Stimulated activated CD4-positive, alpha-beta T cell treated with anti-CD3 and anti-CD28 coated beads, TNF-alpha, amount 100 ng/mL, for 48 hours (primary cell): ENCODE results near the gene SPECC1.
"Not testable (repeated sequence)": the region's sequence is repeated elsewhere in the genome, so short reads cannot be mapped to it uniquely, and the experiment has no call there.

Experiments used
- DNase-seq, 3 donors: peaks; one replicate each; pipeline ENCODE4 v3.0.0-alpha.2; 2020; ENCODE audit warnings: low read depth in 3 of 3

Gene SPECC1

DNA sequence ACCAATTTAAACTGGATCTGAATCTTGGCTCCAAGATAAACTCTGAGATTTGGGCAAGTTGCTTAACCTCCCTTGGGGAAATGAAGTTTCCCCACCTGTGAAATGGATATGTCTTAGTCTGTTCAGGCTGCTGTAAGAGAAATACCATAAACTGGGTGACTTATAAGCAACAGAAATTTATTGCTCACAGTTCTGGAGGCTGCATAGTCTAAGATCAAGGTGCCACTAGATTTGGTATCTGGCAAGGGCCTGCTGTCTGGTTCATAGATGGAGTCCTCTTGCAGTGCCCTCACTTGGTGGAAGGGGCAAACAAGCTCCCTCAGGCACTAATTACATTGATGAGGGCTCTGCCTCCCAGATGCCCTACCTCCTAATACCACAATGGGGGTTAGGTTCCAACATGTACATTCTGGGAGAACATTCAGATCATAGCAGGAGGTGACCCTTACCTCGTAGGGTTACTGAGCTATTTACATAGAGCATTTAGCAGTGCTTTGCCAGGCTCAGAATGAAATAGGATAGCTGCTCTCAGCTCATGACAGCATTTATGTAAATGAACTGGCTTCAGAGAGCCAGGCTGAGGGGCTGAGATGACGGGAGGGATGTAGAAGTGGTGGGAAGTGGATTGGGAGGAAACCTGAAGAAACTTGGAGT lies 83.9 kb downstream of the SPECC1 start:
- DNase-seq = no peak

DNA sequence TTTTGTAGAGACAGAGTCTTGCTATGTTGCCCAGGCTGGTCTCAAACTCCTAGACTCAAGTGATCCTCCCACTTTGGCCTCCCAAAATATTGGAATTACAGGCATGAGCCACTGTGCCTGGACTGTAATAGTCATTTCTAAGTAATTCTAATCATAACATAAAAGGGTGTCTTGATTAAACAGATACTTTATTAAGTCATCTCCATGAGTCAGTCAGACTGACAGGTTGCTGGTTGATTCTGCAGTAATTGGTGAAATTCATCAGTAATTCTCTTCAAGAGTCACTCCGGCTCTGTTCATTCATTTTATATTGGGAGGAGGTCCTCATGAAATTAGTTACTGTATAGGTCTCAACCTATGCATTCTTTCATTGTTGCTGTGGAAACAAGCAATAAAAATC lies 85.6 kb downstream of the SPECC1 start:
- DNase-seq = no peak

DNA sequence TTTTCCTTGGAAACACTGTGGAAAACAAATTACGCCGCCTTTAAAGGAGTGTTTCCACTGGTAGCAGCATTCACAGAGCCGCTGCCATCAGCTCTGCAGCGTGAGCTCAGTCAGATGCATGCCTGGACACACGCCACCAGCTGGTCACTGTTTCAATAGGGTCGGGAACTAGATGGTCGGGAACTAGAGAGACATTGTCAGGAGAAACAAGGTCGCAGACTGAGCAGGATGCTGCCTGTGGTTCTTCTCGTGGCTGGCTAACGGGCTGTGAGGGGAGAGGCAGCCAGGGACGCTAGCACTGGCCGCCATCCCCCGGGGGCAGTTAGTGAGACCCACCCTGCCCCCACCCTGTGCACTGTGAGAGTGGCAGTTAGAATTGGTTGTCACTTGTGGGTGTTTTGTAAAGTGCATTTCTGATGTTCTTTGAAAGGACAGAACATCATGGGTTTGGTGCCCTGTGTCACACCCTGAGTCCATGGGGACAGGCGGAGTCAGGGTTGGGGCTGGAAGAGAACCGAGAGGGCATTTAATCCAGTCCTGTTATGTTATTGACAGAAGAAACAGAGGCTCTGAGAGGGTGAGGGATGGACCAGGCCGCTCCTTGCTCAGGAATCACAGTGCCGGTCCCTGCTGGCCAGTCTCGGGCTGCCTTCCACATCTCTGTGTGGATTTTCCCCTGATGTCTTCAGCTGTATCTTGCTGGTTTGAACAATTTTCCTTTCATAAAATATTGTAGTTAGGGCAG lies 86.3 kb downstream of the SPECC1 start:
- DNase-seq = no peak

DNA sequence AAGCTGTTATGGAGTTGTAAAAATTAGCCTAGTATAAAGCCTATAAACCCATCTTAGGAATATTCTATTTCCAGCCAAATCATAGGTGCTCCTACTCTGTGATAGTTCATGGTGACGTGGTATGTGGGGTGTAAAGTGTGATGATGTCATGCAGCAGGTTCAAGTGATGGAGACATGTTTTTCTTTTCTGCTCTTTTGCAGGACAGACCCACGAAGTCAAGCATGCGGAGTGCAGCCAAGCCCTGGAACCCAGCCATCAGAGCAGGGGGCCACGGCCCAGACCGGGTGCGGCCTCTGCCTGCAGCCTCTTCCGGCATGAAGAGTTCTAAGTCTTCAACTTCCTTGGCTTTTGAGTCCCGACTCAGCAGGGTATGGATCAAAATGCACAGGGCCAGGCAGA lies 87.3 kb downstream of the SPECC1 start:
- DNase-seq = no peak

DNA sequence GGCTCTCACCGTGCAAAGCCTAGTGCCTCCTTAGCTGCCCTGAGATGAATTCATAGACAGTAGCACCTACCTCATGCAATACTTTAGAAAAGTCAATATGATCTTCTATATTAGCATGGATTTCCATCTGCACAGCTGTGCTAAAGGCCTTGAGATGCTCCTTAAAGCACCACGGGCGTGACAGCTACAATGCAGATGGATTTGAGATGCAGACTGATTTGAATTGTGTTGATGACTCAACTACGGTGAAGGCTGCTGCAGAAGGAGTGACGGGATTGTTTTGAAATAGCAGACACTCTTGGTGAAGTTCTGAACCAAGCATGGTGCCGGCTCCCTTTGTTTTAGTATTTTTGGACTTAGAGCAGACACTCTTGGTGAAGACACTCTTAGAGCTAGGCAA lies 88.2 kb downstream of the SPECC1 start:
- DNase-seq = no peak

DNA sequence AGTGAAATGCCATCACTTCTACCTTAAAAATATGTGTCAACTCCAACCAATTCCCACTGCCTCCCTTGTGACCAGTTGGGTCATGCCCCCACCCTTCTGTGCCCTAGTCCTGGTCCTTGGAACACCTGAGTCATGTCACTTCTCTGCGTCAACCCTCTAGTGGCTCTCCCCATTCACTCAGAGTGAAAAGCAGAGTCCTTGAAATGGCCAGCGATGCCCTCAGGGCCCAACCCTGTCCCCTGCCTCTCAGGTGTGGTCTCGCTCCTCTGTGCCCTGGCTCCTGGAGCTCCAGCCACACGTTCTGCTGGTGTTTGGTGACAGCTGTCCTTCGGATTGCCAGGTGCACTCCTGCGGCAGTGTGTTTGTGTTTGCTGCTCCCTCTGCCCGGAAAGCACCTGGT lies 89.2 kb downstream of the SPECC1 start:
- no peak for DNase-seq

DNA sequence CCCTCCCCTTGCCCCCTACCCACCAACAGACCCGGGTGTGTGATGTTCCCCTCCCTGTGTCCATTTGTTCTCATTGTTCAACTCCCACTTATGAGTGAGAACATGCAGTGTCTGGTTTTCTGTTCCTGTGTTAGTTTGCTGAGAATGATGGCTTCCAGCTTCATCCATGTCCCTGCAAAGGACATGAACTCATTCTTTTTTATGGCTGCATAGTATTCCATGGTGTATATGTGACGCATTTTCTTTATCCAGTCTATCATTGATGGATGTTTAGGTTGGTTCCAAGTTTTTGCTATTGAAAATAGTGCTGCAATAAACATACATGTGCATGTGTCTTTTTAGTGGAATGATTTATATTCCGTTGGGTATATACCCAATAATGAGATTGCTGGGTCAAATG lies 91.6 kb downstream of the SPECC1 start:
- not testable (repeated sequence) for DNase-seq

DNA sequence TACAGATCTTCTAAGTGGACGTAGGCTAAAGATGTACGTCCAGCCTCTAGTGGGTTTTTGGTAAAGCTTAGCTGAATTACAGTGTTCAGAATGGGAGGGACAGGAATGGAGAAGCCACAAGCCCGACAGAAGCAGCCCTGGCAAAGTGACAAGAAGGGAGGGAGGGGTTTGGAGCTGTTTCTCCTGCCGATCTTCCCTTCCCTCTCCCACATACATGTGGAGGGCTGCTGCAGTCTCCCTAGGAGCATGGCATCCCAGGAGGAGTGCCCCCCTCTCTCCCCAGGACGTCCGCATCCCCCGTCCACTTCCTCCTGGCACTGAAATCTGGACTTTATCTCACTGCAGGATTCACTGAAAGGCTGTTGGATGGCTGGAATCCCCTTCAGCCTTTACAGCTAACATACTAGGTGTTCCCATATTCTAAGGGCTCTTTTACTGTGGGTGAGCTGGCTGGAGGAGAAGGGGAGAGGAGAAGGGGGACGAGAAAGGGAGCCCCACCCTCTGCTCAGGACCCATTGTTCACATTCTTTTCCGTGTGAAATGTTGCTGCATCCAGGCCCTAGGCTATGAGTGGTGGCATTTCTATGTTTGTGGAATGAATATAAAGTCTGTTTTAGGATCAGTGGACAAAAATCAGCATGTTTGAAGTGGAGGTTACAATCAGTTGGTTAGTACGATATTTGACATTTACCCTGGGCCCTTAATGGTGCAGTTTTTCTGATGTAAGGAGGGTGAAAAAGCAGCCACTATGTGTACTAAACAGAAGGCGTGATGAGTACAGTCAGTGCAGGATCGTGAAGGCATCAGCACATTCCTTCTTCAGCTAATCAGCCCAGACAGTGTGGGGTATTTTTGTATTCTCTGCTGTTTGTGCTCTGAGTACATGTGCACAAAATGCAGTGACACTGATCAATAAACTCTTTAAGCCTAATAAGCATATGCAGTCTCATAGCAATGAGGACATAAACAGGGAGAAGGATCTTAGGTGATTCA lies 94.6 kb downstream of the SPECC1 start:
- DNase-seq = no peak

DNA sequence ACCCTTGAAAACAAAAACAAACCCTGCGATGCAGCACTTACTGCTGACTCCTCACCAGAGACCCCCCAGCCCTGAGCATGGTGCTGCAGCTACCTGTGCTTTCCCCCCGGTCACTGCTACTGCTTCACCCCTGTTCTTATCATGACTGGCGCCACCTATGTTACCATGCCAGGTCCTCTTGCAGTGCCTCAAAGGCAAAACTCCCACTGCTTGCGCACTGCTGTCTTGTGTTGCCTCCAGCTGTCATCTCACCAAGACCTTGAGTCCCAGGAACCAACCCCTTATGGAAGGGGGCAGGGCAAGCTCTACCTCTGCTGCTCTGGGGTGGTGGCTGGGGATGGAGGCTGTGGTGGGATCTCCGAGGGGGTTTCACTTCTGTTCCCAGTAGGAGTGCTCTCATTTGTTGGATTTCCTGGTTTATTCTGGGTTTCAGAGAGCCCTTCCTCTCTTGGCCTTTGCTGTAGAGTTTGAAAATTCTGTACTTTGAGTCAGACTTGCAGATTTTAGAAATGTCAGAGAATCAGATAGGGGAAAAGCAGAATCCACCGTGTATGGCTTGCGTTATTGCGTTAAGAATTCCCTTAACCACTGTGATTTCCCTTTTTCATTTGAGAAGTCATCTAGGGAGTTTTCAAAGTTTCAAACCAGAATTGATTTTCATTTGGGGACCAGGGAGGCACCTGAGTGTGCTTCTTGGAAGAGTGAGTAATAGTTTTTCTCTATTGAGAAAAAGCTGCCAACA lies 96.6 kb downstream of the SPECC1 start:
- DNase-seq = no peak

DNA sequence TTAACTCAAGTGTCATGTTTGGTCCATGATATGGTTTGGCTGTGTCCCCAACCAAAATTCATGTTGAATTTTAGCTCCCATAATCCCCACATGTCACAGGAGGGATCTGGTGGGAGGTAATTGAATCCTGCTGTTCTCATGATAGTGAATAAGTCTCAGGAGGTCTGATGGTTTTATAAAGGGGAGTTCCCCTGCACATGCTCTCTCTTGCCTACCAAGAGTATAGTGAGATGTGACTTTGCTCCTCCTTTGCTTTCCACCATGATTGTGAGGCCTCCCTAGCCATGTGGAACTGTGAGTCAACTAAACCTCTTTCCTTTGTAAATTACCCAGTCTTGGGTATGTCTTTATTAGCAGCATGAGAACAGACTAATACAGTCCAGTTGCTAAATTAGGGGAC lies 97.3 kb downstream of the SPECC1 start:
- DNase-seq = not testable (repeated sequence)

DNA sequence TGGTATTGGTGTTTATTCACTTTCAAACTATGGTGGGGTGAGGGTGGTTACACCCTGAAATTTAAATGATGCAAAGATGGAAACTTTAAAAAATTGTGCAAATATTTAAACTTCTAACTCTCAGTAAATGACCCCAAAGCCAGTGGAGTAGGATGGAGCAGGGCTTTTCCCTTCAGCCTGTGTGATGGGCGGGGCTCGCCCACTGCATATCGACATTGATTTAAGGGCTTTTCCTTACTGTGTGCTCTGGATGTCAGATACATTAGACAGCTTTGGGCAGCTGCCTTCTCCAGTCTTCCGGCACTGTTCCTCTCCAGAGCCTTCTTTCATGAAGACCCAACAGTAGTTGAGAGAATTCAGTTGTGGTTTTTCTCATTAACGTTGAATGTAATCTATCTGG lies 99.9 kb downstream of the SPECC1 start:
- DNase-seq = no peak

DNA sequence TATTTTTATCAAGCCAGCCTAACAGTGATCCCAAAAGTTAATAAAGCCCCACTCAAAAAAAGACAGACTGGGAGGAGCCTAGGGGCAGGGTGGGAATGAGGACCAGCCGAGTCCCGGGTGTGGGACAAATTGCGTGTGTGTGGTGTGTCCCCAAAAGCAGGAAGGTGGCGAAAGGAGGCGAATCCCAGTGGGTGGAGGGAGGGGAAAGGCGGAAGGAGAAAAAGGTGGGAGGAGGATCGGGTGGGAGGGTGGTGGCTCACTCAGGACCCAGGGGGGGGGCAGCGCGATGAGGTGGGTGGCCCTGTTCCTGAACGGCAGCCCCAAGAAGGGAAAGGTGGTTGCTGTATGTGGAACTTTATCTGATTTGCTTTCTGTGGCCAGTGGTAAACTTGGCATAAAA lies 102.4 kb downstream of the SPECC1 start:
- no peak for DNase-seq

DNA sequence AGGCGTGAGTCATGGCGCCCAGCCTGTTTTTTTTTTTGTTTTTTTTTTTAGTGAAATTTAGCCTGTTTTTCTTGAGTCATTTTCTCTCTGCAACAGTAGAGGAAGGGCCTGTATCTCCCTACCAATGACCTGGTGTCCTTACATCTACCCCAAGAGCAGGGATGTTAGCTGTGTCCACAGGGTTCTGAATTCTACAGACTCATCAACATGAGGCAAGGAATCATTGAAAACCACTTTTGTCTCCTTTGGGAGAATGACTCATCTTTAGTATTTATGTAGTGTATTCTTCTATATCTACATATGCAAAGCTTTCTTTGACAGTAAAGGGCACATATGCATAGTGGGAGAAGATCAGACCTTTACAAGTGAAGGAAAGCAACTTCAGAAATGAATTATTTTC lies 105.3 kb downstream of the SPECC1 start:
- DNase-seq = no peak

DNA sequence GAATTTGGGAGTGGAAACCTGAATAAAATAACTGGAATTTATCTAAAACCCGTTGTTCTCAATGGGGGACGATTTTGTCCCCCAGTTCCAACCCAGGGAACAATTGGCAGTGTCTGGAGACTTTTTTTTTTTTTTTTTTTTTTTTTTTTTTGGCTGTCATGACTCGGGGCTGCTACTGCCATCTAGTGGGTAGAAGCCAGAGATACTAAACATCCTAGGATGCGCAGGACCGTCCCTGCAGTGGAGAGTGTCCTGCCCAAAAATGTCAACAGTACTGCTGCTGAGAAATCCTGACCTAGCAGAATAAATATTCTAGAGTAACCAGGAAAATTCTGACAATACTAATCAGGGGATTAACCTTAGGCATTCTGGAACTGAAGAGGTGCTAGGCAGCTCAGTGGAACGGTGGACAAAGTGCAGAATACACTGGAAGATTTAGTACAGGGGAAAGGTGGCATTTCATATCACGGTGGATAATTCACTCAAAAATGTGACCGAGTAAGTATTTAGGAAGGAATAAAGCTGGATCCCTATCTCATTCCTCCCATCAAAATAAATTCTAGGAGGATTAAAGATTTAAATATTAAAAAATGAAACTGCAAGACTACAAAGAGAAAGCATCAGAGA lies 107.6 kb downstream of the SPECC1 start:
- peak in 2 of 3 donors; percentile 43 to 54 for DNase-seq

DNA sequence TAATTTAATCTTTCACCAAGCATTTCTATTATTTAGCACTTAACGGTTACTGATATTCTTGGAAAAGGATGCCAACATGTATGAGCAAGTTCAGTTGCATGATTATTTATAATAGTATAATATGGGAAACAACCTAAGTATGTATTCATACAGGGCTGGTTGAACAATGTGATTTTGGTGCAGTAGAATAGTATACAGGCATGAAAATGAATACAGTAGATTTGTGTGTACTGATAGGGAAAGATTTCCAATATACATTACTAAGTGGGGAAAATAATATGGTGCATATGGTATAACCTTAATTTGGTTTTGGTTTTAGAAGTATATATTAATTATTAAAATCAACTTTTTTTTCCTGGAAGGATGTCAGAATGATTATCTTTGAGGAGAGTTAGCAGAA lies 109.1 kb downstream of the SPECC1 start:
- DNase-seq = no peak

DNA sequence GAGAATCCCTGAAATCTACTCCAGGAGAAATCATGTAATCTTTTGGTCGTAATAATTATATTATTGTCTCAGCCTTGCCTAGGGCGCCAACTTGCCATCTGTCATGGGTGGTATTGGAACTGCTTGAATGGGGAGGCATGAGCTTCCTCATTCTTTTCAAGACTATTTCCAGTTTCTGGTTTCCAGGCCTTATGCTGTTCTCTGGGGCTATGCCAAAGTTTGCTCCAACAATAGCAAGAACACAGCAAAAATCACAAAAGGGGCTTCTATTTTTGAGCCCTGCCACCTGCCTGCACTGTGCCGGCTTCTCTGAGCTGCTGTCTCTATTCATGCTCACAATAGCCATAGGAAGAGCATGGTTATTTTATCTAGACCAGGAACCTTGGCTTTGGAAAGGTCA lies 111.7 kb downstream of the SPECC1 start:
- no peak for DNase-seq

DNA sequence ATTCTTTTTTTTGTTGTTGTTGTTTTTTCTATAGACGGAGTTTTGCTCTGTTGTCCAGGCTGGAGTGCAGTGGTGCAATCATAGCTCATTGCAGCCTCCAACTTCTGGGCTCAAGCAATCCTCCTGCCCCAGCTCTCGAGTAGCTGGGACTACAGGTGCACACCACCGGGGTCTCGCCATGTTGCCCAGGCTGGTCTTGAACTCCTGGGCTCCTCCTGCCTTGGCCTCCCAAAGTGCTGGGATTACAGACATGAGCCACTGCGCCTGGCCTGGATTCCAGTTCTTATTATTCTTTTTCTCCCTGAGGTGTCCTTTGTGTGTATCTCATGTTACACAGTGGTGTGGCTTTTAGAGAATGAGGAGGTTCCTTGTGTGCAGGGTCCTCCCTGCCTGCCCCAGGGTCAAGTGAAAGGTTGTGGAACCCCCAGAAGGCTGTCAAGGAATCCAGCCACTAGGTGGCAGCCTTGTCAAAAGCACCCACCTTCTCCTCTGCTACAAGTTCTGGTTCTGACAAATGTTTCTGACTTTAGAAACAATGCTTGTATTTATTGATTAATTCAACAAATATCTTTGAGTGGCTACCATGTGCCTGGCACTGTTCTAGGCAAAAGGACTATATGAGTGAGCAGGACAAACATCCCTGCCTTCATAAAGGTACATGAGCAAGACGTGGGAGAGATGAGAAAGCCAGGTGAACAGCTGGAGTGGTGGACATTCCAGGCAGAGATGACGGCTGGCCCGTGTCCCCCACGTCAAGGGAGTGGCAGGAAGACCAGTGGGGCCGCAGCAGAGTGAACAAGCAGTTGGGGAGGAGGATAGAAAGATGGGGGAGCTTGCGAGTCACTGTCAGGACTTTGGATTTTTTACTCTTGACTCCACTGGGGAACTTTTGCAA lies 112.4 kb downstream of the SPECC1 start:
- peak; percentile 31 to 43 (median 36) for DNase-seq

DNA sequence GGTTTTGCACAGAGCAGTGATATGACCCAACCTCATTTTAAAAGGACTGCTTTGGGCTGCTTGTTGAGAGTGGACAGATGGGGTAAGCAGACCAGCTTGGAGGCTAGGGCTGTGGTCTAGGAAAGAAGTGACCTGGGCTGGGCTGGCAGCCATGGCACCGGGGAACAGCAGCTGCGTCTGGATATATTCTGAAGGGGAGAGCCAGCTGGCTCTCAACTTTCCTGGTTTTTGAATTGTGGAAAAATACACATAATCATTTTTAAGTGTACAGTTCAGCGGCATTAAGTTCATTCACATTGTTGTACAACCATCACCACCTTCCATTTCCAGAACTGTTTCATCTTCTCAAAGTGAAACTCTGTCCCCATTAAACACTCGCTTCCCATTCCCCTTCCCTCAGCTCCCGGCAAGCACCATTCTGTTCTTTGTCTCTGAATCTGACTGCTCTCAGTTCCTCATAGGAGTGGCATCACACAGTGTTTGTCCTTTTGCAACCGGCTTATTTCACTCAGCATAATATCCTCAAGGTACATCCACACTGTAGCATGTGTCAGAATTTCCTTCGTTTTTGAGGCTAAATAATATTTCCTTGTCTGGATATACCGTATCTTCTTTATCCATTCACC lies 113.2 kb downstream of the SPECC1 start:
- DNase-seq = no peak

DNA sequence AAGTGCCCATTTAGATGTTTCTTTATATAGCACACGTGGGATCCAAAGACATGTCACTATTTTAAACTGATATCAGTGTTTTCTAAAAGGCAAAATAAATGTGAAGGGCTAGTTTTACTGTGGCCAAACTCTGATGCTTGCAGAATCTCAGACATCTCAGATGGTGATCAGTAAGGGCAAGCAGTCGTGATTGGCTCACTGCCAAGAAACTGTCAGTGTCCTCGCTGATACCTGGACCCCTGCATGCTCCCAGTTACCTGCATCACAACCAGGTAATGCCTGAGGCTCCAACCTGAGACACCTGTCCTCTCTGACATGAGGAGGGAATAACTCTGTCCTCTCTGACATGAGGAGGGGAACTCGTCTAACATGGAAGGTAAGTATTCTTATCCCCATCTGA lies 114.0 kb downstream of the SPECC1 start:
- no peak for DNase-seq

DNA sequence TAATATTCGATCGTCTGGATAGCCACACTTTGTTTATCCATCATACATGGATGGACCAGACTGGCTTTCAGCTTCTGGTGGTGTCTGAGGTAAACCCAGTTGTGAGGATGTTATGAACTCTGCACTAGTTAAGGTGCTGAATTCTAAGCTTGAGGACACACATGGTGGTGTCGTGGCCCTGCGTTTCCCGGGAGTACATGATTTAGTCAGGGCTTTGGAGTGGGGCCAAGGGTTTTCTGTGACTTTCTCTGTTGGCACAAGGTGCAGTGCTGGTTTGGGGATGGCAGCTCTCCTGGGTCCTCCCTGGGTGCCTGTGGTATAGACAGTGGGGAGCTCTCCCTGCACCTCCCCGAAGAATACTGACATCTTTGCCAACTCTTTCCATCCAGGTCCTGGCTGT lies 116.6 kb downstream of the SPECC1 start:
- DNase-seq = no peak
